Measurements from ENCODE around the gene MYOG.

Gene MYOG

GRCh38 chr1:203045821-203046594 lies 39.8 kb downstream of the MYOG start:
- DNase-seq = no peak

GRCh38 chr1:203045336-203045735 lies 40.5 kb downstream of the MYOG start:
- DNase-seq = no peak

- DNase-seq = no peak
These were observed 41.1 kb downstream of the MYOG start for GRCh38 chr1:203044546-203045250.

GRCh38 chr1:203043830-203044545 lies 41.8 kb downstream of the MYOG start:
- DNase-seq = no peak

GRCh38 chr1:203041351-203041932 lies 44.4 kb downstream of the MYOG start:
- DNase-seq = peak; percentile 42

GRCh38 chr1:203040513-203041275 lies 45.1 kb downstream of the MYOG start:
- DNase-seq = no peak

GRCh38 chr1:203039609-203040512 lies 46.0 kb downstream of the MYOG start:
- DNase-seq = no peak

- DNase-seq = peak; percentile 65
These were observed 46.8 kb downstream of the MYOG start for GRCh38 chr1:203038891-203039608.

GRCh38 chr1:203038217-203038741 lies 47.5 kb downstream of the MYOG start:
- no peak for DNase-seq

- no peak for DNase-seq
These were observed 48.2 kb downstream of the MYOG start for GRCh38 chr1:203037509-203038190.

- DNase-seq = no peak
These were observed 49.3 kb downstream of the MYOG start for GRCh38 chr1:203036537-203036936.

- DNase-seq = no peak
These were observed 49.7 kb downstream of the MYOG start for GRCh38 chr1:203036135-203036534.

GRCh38 chr1:203035111-203036000 lies 50.5 kb downstream of the MYOG start:
- no peak for DNase-seq

- no peak for DNase-seq
These were observed 51.2 kb downstream of the MYOG start for GRCh38 chr1:203034422-203035110.

GRCh38 chr1:203033917-203034316 lies 51.9 kb downstream of the MYOG start:
- DNase-seq = no peak

GRCh38 chr1:203033287-203033686 lies 52.5 kb downstream of the MYOG start:
- DNase-seq = no peak
